GM23338 (cell line): Measurements from ENCODE around the gene PRDM11.

Source experiments
- CREB1 ChIP-seq: fragments of 250-450 bp; sonication (Bioruptor Pico); IDR thresholded peaks from 2 replicates; pipeline ENCODE4 v1.5.0; 2020; ENCODE audit warnings: low read depth, mild to moderate bottlenecking, moderate library complexity
- EZH2 ChIP-seq: fragments of 200-600 bp; sonication (generic); IDR thresholded peaks from one replicate; pipeline ENCODE4 v1.8.0; 2017; ENCODE audit warnings: antibody characterized with exemption, mild to moderate bottlenecking, low read depth; ENCODE audit not compliant: unreplicated experiment
- JUNB ChIP-seq: IDR thresholded peaks from one replicate; pipeline ENCODE4 v1.6.1; 2016; ENCODE audit warnings: antibody characterized with exemption; ENCODE audit not compliant: unreplicated experiment
- POLR2AphosphoS5 ChIP-seq: IDR thresholded peaks from 2 replicates; pipeline ENCODE4 v1.6.1; 2016; ENCODE audit warnings: antibody characterized with exemption, low read depth
- REST ChIP-seq: IDR thresholded peaks from one replicate; pipeline ENCODE4 v1.6.1; 2018; ENCODE audit warnings: antibody characterized with exemption; ENCODE audit not compliant: unreplicated experiment
- ZNF331 ChIP-seq: fragments of 250-450 bp; sonication (Bioruptor Pico); IDR thresholded peaks from 2 replicates; pipeline ENCODE4 v1.5.0; 2020; ENCODE audit warnings: low read depth, mild to moderate bottlenecking, moderate library complexity
- TF ChIP-seq, protein P1 (sequence below), 2 experiments: fragments of 200-600 bp in 1 of 2; sonication (generic) in 1 of 2; conservative IDR thresholded peaks; 2 replicates each; pipeline versions ENCODE4 v1.5.1 to v1.6.1; 2016 to 2017; ENCODE audit warnings: antibody characterized with exemption in 2 of 2, low read depth in 2 of 2, mild to moderate bottlenecking in 2 of 2, moderate library complexity in 1 of 2

- TF ChIP-seq CREB1 (CRISPR knock-in tag), result no peak
- TF ChIP-seq REST, result no peak
- TF ChIP-seq EZH2, result no peak
- TF ChIP-seq, protein P1, sequence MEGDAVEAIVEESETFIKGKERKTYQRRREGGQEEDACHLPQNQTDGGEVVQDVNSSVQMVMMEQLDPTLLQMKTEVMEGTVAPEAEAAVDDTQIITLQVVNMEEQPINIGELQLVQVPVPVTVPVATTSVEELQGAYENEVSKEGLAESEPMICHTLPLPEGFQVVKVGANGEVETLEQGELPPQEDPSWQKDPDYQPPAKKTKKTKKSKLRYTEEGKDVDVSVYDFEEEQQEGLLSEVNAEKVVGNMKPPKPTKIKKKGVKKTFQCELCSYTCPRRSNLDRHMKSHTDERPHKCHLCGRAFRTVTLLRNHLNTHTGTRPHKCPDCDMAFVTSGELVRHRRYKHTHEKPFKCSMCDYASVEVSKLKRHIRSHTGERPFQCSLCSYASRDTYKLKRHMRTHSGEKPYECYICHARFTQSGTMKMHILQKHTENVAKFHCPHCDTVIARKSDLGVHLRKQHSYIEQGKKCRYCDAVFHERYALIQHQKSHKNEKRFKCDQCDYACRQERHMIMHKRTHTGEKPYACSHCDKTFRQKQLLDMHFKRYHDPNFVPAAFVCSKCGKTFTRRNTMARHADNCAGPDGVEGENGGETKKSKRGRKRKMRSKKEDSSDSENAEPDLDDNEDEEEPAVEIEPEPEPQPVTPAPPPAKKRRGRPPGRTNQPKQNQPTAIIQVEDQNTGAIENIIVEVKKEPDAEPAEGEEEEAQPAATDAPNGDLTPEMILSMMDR (conservative IDR thresholded peaks at IDR 0.05; ENCODE audit: low read depth in 2 of 2), result no peak; a peak in 1 of 4 replicates
- no peak for TF ChIP-seq ZNF331 (CRISPR knock-in tag)
- TF ChIP-seq JUNB, result no peak
- TF ChIP-seq POLR2AphosphoS5, result no peak
Measured at GRCh38 chr11:45209891-45210699, 63.7 kb downstream of the PRDM11 start.
